H1 (cell line): ENCODE measurements around the gene NLRC3. TPM values are rescaled to one million over a fixed set of nuclear protein-coding genes. Genes with fewer than 3 reads are reported as not detected.
"Not testable (repeated sequence)": the region's sequence is repeated elsewhere in the genome, so short reads cannot be mapped to it uniquely, and the experiment has no call there.

ENCODE experiments used
- CTCF ChIA-PET: fragments of 300-600 bp; sonication (Branson Sonifier 250); formaldehyde crosslinking; loops from one replicate; lab custom pipeline; 2021; ENCODE audit not compliant: partially characterized antibody; lab: Charles Lee
- POLR2A ChIA-PET: fragments of 300-600 bp; sonication (Branson Sonifier 250); formaldehyde crosslinking; loops from one replicate; lab custom pipeline; 2021; ENCODE audit warnings: inconsistent platforms; ENCODE audit not compliant: partially characterized antibody; lab: Charles Lee
- DNase-seq, 2 experiments: peaks; one replicate each; pipeline versions ENCODE4 v3.0.0 to v3.0.0-alpha.2; 2010 to 2022; ENCODE audit warnings: low spot score in 2 of 2, low read depth in 1 of 2, mixed read lengths in 1 of 2
- FAIRE-seq: peaks from 2 replicates; lab custom pipeline; 2011; peaks lifted over from hg19 to GRCh38; lab: Jason Lieb, UNC
- H2AFZ ChIP-seq: 2 replicates; pipeline ENCODE4 v1.8.1; 2012; ENCODE audit warnings: low read length, inconsistent platforms
- H2AK5ac ChIP-seq: 2 replicates; pipeline ENCODE4 v1.6.1; 2013; ENCODE audit warnings: low read depth, low read length
- H2BK120ac ChIP-seq: replicated peaks from 2 replicates; pipeline ENCODE3; 2013; ENCODE audit warnings: low read depth, low read length, inconsistent platforms
- H2BK12ac ChIP-seq: 2 replicates; pipeline ENCODE4 v1.6.1; 2013; ENCODE audit warnings: low read depth, low read length
- H2BK15ac ChIP-seq: 2 replicates; pipeline ENCODE4 v1.6.1; 2013; ENCODE audit warnings: low read length
- H2BK20ac ChIP-seq: 2 replicates; pipeline ENCODE4 v1.6.1; 2013; ENCODE audit warnings: low read length
- H2BK5ac ChIP-seq: 2 replicates; pipeline ENCODE4 v1.6.1; 2013; ENCODE audit warnings: low read depth, low read length
- H3K14ac ChIP-seq: 2 replicates; pipeline ENCODE4 v1.6.1; 2013; ENCODE audit warnings: inconsistent platforms; ENCODE audit not compliant: insufficient read length
- H3K18ac ChIP-seq: 2 replicates; pipeline ENCODE4 v1.6.1; 2013; ENCODE audit warnings: low read length; ENCODE audit errors: extremely low read depth
- H3K23ac ChIP-seq: 2 replicates; pipeline ENCODE4 v1.6.1; 2013; ENCODE audit warnings: inconsistent platforms; ENCODE audit not compliant: insufficient read length
- H3K23me2 ChIP-seq: 2 replicates; pipeline ENCODE4 v1.6.1; 2013; ENCODE audit warnings: low read depth, low read length
- H3K27ac ChIP-seq: 2 replicates; pipeline ENCODE4 v1.6.1; 2011; ENCODE audit warnings: low read depth, low read length, inconsistent platforms
- H3K27me3 ChIP-seq, 4 experiments: replicated peaks in 1 of 4; 1 replicate in 1 of 4; 2 replicates in 3 of 4; pipeline versions ENCODE4 v1.6.1 to v1.8.1; 2011 to 2013; ENCODE audit warnings: low read length in 3 of 4, mild to moderate bottlenecking in 3 of 4, inconsistent platforms in 2 of 4, mixed read lengths in 2 of 4, moderate library complexity in 1 of 4; ENCODE audit not compliant: control insufficient read depth in 3 of 4, insufficient read depth in 3 of 4; ENCODE audit errors: extremely low read depth in 1 of 4
- H3K36me3 ChIP-seq, 4 experiments: 2 replicates each; pipeline versions ENCODE4 v1.6.1 to v1.8.1; 2011 to 2013; ENCODE audit warnings: mild to moderate bottlenecking in 4 of 4, low read length in 3 of 4, moderate library complexity in 2 of 4, control low read depth in 1 of 4, inconsistent platforms in 1 of 4; ENCODE audit not compliant: insufficient read depth in 4 of 4, control insufficient read depth in 2 of 4
- H3K4ac ChIP-seq: replicated peaks from 2 replicates; pipeline ENCODE3; 2013; ENCODE audit warnings: low read length, low read depth, mixed read lengths, inconsistent platforms; ENCODE audit not compliant: insufficient read length
- H3K4me1 ChIP-seq, 4 experiments: replicated peaks in 1 of 4; 1 replicate in 1 of 4; 2 replicates in 3 of 4; pipeline versions ENCODE4 v1.6.1 to v1.8.1; 2011 to 2013; ENCODE audit warnings: low read length in 3 of 4, inconsistent platforms in 2 of 4, mixed read lengths in 1 of 4; ENCODE audit not compliant: insufficient read depth in 4 of 4, control insufficient read depth in 3 of 4
- H3K4me2 ChIP-seq, 2 experiments: 2 replicates each; pipeline versions ENCODE4 v1.6.1 to v1.8.1; 2011 to 2013; ENCODE audit warnings: low read depth in 2 of 2, low read length in 2 of 2, control low read depth in 1 of 2, inconsistent platforms in 1 of 2, mild to moderate bottlenecking in 1 of 2; ENCODE audit not compliant: insufficient read depth in 1 of 2
- H3K4me3 ChIP-seq, 4 experiments: fragments of 200-600, 300-600 bp in 1 of 4; sonication (generic), shearing (Covaris generic), sonication (Bioruptor Twin) in 1 of 4; 2 replicates each; pipeline versions ENCODE4 v1.5.1 to v1.8.1; 2011 to 2016; ENCODE audit warnings: low read length in 4 of 4, low read depth in 3 of 4, control low read depth in 2 of 4, inconsistent platforms in 2 of 4, mild to moderate bottlenecking in 2 of 4, mixed read lengths in 1 of 4, moderate library complexity in 1 of 4; ENCODE audit not compliant: insufficient read depth in 2 of 4; ENCODE audit errors: extremely low read depth in 1 of 4
- H3K56ac ChIP-seq: replicated peaks from 2 replicates; pipeline ENCODE3; 2013; ENCODE audit warnings: low read depth, mild to moderate bottlenecking, mixed read lengths, low read length, inconsistent platforms; ENCODE audit not compliant: insufficient read length
- H3K79me1 ChIP-seq: 2 replicates; pipeline ENCODE4 v1.6.1; 2013; ENCODE audit warnings: low read depth, low read length, control low read depth
- H3K79me2 ChIP-seq, 2 experiments: 2 replicates each; pipeline versions ENCODE4 v1.6.1 to v1.8.1; 2012 to 2013; ENCODE audit warnings: low read length in 2 of 2, mild to moderate bottlenecking in 2 of 2, inconsistent platforms in 1 of 2; ENCODE audit not compliant: insufficient read depth in 2 of 2, control insufficient read depth in 1 of 2
- H3K9ac ChIP-seq, 4 experiments: replicated peaks in 1 of 4; 1 replicate in 1 of 4; 2 replicates in 3 of 4; pipeline versions ENCODE4 v1.6.1 to v1.8.1; 2011 to 2013; ENCODE audit warnings: low read depth in 3 of 4, low read length in 3 of 4, control low read depth in 2 of 4, mild to moderate bottlenecking in 2 of 4, moderate library complexity in 2 of 4, inconsistent platforms in 1 of 4; ENCODE audit errors: extremely low read depth in 1 of 4
- H3K9me3 ChIP-seq, 2 experiments: 2 replicates each; pipeline versions ENCODE4 v1.6.1 to v1.8.1; 2012 to 2013; ENCODE audit warnings: mild to moderate bottlenecking in 2 of 2, moderate library complexity in 2 of 2, control low read depth in 1 of 2, inconsistent platforms in 1 of 2, low read depth in 1 of 2, low read length in 1 of 2, mixed read lengths in 1 of 2; ENCODE audit not compliant: insufficient read depth in 2 of 2
- H4K20me1 ChIP-seq, 2 experiments: replicated peaks in 1 of 2; 2 replicates each; pipeline versions ENCODE3 to v1.8.1; 2011 to 2013; ENCODE audit warnings: inconsistent platforms in 2 of 2, low read length in 2 of 2, mild to moderate bottlenecking in 1 of 2; ENCODE audit not compliant: insufficient read depth in 2 of 2, control insufficient read depth in 1 of 2
- H4K5ac ChIP-seq: 2 replicates; pipeline ENCODE4 v1.6.1; 2013; ENCODE audit warnings: low read length, low read depth, mixed read lengths, inconsistent platforms; ENCODE audit not compliant: insufficient read length
- H4K8ac ChIP-seq: 2 replicates; pipeline ENCODE4 v1.8.0; 2013; ENCODE audit warnings: mild to moderate bottlenecking, moderate library complexity, low read length, inconsistent platforms; ENCODE audit not compliant: insufficient read depth; ENCODE audit errors: extremely low read depth
- H4K91ac ChIP-seq: replicated peaks from 2 replicates; pipeline ENCODE3; 2013; ENCODE audit warnings: low read length, mixed read lengths, inconsistent platforms; ENCODE audit not compliant: insufficient read length
- ASH2L ChIP-seq: fragments of 200-600, 300-600 bp; sonication (generic); IDR thresholded peaks from one replicate; pipeline ENCODE4 v1.7.1; 2017; ENCODE audit warnings: low read length
- WGBS, 2 experiments: shearing (Covaris generic) in 1 of 2; methylation state at CpG; one replicate each; pipeline versions ENCODE4 v1.1.6 to v1.1.7; 2013 to 2015; ENCODE audit warnings: low lambda C conversion rate in 2 of 2, mixed read lengths in 2 of 2, inconsistent platforms in 1 of 2, low coverage in 1 of 2, missing lambda C conversion rate in 1 of 2; ENCODE audit not compliant: insufficient replicate concordance in 2 of 2, insufficient coverage in 1 of 2, insufficient read length in 1 of 2; ENCODE audit errors: extremely low coverage in 1 of 2, missing lambda C conversion rate in 1 of 2; 5-methylcytosine and 5-hydroxymethylcytosine counted together
- polyA plus RNA-seq, 7 experiments: library from polyadenylated mRNA; depleted of rRNA in 3 of 7; stranded (reverse) in 5 of 7; unstranded in 2 of 7; fragments of >200 nt in 5 of 7; fragments of 200-250 nt in 2 of 7; gene quantifications; 1 replicate in 5 of 7; 2 replicates in 1 of 7; 4 replicates in 1 of 7; pipeline versions ENCODE4 v1.2.1 to v1.2.3, GENCODE V29; 2011 to 2013; ENCODE audit warnings: missing spikeins in 2 of 7, mixed read lengths in 2 of 7
- total RNA-seq: library from RNA; stranded (reverse); fragmentation: NEBNext Ultra II Directional; extraction: Animal tissue kit (Norgen Biotek cat#: 25700); gene quantifications from 2 replicates; pipeline ENCODE4 v1.2.1, GENCODE V29; 2021

Gene NLRC3
- total and polyA plus RNA-seq, 2 of the 8 experiments (the other 6 are each of a cell fraction or from before 2014, with no cell fraction given): 0.18 to 0.20 TPM

- not testable (repeated sequence) for H2BK5ac ChIP-seq, H3K23me2 ChIP-seq, H2BK120ac ChIP-seq, H3K14ac ChIP-seq, H4K91ac ChIP-seq, FAIRE-seq, H3K36me3 ChIP-seq, H4K5ac ChIP-seq, H2AK5ac ChIP-seq, DNase-seq, H2BK20ac ChIP-seq, H2BK12ac ChIP-seq, H4K20me1 ChIP-seq, H2BK15ac ChIP-seq, H3K9me3 ChIP-seq, H3K23ac ChIP-seq, H3K4me1 ChIP-seq, H3K79me1 ChIP-seq, H4K8ac ChIP-seq, H3K56ac ChIP-seq, H2AFZ ChIP-seq, H3K18ac ChIP-seq, H3K27me3 ChIP-seq, H3K79me2 ChIP-seq
- peak overlapping the region; percentile 38 for H3K4ac ChIP-seq
- ChIA-PET CTCF (interaction anchor here (0.5 to 1.8 kb wide), 3 partner anchors 15 to 426 kb away, joined by 3 to 10 read pairs (median 4); no protein-coding TSS in a partner anchor), POLR2A (interaction anchor here (1.4 to 2.4 kb wide), 3 partner anchors 16 to 44 kb away, joined by 3 to 9 read pairs (median 8); no protein-coding TSS in a partner anchor)
- 31% methylated on average over 24 of the region's 24 CpGs; no CpG with 5 or more reads in 1 of the 2 experiments for WGBS, 2 experiments
- 0 out of 2 replicates have a peak overlapping the region, but pooled peaks have one; percentile 25 for H3K27ac ChIP-seq
- peak overlapping the region in 3 of 4 experiments; percentile 21 to 66 (median 65); a peak in 5 of 7 replicates for H3K9ac ChIP-seq
- peak; percentile 1 for TF ChIP-seq ASH2L
- peak overlapping the region; percentile 63 to 77 for H3K4me2 ChIP-seq
- H3K4me3 ChIP-seq: peak overlapping the region; percentile 53 to 71 (median 66)
These were observed 75.8 kb downstream of the NLRC3 start for GRCh38 chr16:3501412-3501761.
